ENCODE measurements around the gene PLA2G2D.

Gene PLA2G2D, protein sequence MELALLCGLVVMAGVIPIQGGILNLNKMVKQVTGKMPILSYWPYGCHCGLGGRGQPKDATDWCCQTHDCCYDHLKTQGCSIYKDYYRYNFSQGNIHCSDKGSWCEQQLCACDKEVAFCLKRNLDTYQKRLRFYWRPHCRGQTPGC

DNA sequence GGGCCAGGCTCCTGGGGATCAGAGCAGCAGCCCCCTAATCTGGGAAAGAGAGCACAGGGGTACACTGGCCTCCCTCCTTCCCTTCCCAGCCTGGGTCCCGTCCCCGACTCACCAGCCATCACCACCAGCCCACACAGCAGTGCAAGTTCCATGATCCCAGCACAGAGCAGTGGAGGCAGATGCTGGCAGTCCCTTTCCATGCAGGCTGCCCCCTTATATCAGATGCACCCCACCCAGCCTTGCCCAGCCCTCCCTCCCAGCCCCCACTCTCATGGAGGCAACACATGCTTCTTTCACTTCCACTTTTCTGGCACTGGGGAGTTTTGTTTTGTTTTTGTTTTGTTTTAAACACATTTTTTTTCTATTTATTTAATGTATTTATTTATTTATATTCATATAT is at the start of gene PLA2G2D:
Gene PLA2G2D, minus strand, starts transcription at position 190 of the 400 bp plus-strand sequence. Its CDS starts 38 bp downstream, at position 152.
- no peak for DNase-seq

DNA sequence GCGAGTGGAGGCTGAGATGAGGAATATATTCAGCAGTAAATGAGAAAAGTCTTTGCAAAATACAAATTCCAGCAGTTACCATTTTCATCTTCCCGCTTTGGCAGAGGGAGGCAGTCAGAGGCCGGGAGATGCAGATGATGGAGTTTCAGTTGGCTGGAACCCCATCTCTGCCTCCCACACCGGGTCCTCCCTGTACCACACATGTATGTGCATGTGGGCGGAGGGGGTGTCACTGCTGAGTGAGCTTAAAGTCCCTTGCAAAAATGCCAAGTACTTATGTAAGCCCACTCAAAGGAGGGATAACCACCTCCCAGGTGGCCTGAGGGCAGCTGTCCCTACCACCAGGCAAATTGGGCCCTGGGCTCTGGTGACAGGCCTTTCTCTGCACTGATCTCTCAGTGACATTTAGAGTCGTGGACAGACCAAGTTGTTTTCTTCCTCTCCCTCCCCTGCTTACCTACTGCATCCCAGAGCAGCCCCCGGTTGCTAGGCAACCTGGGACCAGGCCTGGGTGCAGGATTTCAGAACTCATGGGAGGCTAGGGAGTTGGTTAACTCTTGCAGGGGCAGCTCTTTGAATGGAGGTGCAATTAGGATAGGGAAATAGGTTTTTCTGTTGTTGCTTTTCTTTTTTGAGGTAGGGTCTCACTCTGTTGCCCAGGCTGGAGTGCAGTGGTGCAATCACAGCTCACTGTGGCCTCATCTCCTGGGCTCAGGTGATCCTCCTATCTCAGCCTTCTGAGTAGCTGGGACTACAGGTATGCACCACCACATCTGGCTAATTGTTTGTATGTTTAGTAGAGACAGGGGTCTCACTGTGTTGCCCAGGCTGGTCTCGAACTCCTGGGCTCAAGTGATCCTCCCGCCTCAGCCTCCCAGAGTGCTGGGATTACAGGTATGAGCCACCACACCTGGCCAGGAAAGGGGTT is 49.5 kb upstream of the PLA2G2D start:
- no peak for DNase-seq

DNA sequence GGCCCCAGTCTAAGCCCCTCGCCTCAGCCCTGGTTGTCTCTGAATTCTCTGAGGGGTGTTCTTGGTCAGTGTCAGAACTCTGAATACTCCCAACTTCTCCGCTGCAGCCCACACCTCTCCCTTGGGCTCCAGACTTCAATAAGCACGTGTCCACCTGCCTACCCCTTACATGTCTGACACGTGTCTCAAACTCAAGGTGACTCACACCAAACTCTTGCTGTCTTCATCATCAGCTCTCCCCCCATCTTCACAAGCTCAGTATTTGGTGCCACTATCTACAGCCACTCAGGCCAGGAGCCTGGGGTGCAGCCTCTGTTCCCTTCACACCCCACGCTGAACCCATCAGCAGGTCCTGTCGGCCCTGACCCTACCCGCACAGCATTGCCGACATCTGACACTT is 47.8 kb upstream of the PLA2G2D start:
- DNase-seq, result no peak

DNA sequence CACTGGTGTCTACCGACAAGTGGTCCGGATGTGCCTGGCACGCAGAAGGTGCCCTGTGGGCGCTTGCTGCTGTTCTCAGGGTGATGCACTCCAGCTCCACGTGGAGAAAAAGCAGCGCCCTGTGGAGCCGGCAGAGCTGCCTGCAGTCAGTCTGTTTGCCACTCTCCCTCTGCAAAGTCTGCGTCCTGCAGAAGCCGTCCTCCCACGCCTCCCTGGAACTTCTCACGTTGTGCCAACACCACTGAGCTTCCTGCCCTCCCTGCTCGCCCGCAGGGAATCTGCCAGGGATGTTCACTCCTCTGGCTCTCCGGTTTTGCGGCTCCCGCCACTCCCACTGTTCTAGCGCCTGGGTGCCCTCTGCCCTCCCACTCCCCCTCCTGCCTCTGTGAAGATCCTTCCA is 46.7 kb upstream of the PLA2G2D start:
- no peak for DNase-seq

DNA sequence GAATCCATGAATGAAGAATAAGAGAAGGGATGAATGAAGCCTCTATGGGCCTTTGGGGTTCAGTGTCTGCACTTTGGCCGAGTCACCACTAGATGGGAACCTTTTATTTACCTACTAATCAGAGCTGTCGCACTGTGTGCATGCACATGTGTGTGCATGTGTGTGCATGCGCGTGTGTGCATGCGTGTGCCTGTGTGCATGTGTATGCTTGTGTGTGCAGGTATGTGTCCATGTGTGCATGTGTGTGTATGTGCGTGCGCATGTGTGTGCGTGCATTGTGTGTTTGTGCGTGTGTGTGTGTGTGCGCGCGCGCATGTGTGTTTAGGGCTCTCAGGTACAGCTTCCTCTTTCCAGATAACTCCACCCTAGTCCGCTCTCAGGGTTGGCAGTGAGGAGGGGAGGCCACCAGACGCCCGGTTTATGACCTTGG is 46.2 kb upstream of the PLA2G2D start:
- no peak for DNase-seq

DNA sequence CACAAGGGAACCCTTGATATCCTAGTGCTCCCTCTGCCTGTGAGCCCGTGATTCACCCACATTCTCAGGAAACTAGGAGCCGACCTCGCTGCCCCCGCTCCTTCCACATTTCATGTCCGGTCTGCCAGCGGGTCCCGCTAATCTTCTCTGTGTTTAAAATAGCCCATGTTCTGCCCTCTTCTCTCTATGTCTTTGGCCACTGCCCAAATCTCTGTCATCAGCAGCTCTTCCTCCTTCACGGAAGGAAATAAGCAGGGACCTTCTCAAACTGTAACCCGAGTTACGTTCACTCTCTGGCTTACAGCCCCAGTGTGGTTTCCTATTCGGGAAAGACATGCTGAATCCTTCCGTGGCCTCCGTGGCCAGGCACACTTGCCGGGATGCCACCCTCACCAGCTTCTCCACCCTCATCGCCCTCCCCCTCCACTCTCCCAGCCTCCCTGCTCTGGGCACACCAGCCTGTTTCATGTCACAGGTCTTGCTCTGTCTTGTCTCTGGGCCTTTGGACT is 45.4 kb upstream of the PLA2G2D start:
- DNase-seq, result no peak

DNA sequence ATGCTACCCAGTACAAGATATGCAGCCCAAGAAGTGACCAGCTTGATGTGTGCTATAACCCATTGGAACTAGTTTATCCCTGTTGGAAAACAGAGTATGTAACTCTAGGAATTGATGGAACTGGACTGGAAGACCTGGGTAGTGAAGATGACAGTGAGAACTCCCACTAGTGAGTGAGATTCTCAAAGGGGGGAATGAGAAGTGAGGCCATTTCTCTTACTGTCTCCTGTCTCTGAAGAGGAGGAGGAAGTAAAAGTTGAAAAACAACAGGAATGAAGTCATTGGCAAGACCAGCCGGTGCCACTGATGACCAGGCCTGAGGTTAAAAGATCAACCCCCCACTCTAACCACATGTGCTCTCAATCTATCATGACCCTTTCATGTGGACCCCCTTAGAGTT is 40.7 kb upstream of the PLA2G2D start:
- no peak for DNase-seq

DNA sequence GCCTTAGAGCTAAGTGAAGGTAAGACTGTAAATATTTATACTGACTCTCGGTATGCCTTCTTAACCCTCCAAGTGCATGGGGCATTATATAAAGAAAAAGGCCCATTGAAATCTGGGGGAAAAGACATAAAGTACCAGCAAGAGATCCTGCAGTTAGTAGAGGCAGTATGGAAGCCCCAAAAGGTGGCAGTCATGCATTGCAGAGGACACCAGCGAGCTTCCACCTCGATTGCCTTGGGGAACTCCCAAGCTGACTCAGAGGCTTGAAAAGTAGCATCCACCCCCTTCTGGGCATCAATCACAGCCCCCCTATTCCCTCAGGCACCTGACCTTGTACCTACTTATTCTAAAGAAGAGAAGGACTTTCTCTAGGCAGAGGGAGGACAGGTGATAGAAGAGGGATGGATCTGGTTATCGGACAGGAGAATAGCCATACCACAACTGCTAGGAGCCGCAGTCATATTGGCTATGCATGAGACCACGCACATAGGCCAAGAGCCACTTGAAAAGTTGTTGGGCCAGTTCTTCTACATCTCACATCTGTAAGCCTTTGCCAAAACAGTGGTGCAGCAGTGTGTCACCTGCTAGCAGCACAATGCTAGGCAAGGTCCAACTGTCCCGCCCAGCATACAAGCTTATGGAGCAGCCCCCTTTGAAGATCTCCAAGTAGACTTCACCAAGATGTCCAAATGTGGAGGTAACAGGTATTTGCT is 39.2 kb upstream of the PLA2G2D start:
- no peak for DNase-seq

DNA sequence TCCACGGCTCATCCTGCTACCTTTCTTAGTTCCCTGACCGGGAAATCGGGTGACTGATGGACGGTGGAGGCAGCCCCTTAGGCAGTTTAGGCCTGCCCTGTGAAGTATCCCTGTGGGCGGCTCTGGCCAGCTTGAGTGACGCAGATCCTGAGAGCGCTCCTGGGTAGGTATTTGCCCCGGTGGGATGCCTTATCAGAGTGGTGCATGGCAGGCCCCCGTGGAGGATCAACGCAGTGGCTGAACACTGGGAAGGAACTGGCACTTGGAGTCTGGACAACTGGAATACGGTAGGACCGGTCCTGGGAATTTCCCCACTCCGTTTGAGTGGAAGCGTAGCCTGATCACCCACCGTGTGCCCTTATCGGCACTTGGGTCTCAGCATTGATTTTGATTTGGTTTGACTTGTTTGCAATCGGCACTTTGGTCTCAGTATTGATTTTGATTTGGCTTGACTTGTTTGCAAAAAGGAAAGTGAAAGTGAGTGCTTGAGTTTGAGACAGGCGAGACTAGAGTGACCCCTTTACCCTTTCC is 35.0 kb upstream of the PLA2G2D start:
- no peak for DNase-seq

DNA sequence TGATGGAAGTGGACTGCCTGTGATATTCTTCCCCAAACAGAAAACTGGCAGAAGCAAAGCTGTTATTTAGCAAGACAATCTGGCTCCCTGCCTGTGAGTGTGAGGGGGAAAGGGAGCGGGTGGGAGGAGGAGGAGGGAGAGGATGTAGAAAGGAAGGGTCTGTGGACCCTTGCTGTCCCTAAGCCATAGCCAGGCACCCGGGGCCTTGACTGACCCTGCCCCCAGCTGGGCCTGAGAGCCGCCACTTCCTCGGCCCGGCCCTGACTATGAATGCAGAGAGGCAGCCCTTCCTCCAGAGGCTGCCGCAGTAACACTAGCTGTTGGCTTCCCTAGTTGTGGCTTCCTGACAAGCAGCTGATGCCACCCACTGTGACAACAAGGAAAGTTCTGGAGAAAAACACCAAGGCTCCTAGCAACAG is 33.7 kb upstream of the PLA2G2D start:
- DNase-seq, result peak; percentile 29

DNA sequence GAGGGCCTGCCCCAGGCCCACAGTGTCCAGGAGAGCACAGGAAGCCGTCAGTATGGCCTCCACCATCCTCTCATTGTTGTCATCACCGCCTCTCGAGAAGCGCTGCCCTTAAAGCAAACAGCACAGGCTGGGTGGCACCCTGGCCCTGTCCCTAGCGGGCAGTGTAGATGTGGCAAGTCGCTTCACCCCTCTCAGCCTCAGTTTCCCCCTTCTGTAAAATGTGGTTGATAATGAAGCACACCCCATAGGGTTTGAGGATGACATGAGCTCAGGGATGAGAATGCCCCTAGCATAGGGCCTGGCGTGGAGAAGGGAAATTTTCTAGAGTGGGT is 33.2 kb upstream of the PLA2G2D start:
- no peak for DNase-seq

DNA sequence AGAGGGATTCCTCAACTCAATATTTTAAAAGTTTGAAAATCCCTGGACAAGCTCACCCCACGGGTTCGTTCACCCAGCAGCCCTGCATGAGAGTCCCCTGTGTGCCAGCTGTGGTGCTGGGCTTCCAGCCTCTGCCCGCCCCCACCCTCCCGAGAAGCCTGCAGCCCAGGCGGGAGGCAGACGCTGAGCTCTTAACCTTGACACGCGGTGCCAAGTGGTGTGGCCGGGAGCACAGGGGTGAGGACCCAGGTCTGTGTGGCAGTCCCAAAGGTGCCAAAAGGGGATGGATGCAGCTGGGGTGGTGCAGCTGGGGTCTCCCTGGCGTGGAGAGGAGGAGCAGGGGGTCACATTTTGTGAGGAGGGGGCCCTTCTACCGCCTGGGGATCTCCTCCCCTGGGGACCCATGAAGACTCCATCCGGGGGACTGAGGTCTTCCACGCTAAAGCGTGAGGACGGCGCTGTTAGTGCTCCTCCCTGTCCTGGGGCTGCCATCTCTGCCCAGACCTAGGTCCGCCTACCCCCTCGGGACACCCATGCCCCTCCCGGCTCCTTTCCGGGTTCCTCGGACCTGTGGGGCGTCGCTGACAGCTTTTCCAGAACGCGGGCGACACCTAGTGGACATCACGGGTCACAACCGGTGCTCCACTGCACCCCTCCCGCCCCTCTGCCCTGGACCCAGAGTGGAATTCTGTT is 32.7 kb upstream of the PLA2G2D start:
- DNase-seq, result peak; percentile 82

DNA sequence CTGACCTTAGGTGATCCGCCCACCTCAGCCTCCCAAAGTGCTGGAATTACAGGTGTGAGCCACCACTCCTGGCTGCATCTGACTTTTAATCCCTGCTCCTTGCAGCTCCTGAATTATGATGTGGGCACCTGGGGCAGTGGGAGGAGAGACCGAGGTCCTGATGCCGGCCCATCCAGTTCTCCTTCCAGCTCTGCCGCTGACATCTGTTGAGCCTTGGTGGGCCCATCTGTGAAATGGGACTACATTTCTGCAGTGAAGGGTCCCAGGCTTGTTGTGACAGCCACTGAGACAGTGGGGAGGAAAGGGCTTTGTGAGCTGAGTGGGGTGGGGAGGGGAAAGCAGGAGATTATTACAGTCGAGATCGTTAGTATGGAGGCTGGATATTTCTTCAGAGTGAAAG is 31.6 kb upstream of the PLA2G2D start:
- DNase-seq, result no peak

DNA sequence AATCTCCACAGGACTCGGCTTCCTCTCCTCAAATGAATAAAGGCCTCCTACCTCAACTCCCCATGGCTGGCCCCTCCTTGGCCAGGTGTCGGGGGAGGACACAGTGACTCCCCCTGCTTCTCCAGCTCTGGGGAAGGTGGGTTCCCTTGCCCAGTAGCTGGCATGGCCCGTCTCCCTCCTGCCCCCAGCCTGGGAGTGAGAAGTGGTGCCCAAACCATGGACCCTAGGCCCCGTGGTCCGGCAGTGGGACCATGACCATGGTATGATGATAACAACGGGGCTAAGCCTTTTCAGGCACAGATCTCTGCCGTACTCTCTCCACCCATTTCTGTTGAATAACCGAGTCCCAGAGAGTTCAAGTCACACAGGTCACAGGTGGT is 31.0 kb upstream of the PLA2G2D start:
- no peak for DNase-seq

DNA sequence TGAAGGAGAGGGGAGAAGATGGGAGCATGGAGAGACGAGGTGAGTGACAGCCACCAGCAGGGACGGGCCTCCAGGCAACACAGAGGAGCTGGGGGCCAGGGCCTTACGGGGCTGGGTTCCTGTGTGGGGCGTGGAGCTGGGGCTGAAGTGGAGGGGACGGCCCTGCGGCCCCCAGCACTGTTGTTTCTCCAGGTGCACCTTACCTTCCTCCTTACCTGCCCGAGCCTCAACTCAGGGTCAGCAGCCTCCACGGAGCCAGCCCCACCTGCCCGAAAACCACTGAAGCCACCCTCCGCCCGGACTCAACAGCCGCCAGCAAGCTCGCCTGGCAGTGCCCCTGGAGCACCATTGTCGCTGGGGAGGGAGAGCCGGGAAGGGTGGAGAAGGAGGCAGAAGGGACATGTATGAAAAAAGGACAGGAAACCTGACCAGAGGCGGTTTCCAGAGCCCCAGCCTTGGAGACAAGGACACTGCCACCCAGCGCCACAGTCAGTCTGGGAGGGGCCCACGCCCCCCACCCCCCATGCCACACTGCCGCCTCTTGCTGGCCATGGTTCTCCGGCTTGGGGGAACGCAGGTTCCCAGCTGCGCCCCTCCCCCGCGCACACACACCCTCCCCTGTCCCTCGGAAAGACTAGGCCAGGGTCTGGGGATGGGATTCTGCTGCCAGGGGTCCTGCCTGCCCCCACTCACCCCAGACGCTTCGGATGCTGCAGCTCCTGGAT is 30.4 kb upstream of the PLA2G2D start:
- DNase-seq, result no peak

DNA sequence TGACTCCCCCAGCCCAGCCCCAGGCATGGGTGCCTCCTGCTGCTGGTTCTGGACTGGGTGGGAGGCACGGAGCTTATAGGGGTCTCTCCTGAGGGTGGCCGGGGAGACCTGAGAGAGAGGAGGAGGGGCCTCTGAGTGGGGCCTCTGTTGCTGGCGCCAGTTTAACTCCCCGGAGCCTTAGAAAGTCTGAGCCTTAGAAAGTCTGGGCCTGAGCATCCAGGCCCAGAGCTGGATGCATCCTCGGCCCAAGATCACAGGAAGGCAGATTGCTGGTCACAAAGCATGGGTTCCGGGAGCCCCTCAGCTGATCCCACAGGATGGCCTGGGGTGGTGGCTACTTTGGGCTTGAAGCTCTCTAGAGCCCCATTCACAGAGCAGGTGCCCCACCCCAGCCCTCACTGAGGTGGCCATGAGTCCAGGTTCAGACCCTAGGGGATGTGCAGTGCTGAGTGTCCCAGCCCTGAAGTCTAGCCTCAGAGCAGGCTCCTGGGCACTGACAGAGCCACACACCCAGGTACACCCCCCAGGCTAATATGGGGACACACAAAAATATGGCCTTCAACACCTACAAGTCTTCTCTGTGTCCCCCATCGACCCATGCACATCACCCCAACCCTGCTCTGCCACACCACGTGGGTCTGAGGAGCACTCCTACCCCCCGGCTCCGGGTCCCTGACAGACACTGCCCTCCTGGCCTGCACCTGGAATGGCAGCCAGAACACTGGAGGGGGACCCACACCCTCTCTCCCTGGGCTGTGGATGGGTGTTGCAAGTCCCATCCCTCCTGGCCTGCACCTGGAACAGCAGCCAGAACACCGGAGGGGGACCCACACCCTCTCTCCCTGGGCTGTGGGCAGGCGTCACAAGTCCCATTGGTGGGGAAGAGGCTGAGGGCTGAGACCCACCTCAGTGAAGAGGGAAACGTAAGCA is 29.5 kb upstream of the PLA2G2D start:
- DNase-seq, result no peak

DNA sequence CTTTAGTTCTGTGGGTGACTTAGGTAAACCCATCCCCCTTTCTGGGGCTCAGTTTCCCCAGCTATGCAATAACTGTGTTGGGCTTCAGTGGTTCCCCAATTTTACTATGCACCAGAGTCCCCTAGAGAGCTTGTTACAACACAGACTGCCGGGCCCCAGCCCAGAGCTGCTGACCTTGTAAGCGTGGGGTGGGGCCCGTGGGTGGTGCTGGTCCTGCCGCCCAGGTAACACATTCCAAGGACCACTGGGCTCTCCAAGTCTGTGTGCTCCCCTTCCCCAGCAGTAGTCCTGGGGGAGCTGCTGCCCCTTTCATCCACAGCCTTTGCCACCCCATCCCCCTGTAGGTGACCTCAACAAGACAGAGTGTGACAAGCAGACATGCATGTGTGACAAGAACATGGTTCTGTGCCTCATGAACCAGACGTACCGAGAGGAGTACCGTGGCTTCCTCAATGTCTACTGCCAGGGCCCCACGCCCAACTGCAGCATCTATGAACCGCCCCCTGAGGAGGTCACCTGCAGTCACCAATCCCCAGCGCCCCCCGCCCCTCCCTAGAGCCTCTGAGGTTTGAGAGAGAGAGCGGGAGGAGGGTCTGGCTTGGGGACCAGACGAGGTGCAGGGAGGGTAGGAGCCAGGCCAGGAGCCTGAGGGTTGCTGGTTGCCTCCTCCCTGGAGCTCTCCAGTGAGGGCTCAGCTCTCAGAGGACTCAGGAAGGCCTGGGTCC is 28.7 kb upstream of the PLA2G2D start:
- DNase-seq, result no peak

DNA sequence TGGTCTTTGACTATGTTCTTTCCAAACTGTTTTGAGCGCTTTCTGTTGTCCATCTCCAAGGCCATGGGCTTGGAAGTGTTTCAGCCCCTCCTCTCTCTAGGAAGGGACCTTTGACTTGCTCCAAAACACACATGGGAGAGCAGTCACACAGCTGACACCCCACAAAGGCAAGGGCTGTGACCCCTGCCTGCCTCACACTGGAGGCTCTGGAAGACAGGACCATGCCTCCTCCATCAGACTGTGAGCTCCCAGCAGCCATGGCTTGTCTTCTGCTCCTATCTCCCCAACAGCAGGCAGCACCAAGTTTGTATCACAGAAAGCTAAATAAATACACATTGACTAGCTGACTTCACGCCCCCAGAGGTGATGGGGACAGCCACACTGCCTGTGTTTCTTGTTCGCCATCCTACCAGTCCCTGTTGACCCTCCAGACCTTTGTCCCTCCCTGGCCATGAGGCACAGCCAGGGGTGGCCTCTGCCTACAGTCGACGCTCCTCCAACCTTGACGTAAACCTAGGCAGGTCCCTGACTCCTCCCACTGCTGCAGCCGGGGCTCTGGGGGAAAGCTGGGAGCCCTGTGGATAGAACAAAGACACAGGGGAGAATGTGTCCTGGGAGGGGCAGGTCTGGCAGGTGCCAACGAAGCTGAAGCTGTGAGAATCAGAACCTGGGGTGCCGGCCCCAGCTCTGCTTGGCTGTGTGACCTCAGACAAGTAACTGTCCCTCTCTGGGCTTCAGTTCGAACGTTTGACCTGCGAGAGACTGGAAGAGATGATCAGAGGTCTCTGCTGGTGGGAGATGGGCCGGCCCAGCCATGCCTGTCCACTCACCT is 24.6 kb upstream of the PLA2G2D start:
- no peak for DNase-seq

DNA sequence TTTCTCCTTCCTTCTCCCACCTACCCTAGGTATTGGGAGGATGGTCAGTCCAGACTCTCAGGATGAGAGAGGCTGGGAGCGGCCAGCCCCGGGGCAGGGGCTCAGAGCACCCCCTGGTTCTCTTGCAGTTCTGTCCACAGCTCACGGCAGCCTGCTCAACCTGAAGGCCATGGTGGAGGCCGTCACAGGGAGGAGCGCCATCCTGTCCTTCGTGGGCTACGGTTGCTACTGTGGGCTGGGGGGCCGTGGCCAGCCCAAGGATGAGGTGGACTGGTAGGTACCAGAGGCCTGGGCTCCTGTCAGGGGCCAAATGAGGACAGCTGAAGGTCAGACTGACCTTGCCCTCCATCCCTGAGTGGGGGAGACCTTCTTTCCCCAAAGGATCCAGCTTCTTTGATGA is 24.0 kb upstream of the PLA2G2D start:
- DNase-seq, result no peak
